TTC549 (cell line): Measurements from ENCODE around the gene JARID2.

Experiments used
- FAIRE-seq: peaks from 2 replicates; lab custom pipeline; 2012; peaks lifted over from hg19 to GRCh38; lab: Jason Lieb, UNC

The JARID2 gene

GRCh38 chr6:15493437-15494168 lies 247.7 kb downstream of the JARID2 start:
- no peak for FAIRE-seq

GRCh38 chr6:15495375-15495901 lies 249.6 kb downstream of the JARID2 start:
- no peak for FAIRE-seq

- no peak for FAIRE-seq
Measured at GRCh38 chr6:15496345-15497131, 250.7 kb downstream of the JARID2 start.

GRCh38 chr6:15498640-15499039 lies 252.8 kb downstream of the JARID2 start:
- FAIRE-seq, result no peak

- no peak for FAIRE-seq
Measured at GRCh38 chr6:15499125-15499524, 253.3 kb downstream of the JARID2 start.

- FAIRE-seq, result no peak
Measured at GRCh38 chr6:15499591-15499990, 253.7 kb downstream of the JARID2 start.

- no peak for FAIRE-seq
Measured at GRCh38 chr6:15500078-15500740, 254.3 kb downstream of the JARID2 start.

- FAIRE-seq, result no peak
Measured at GRCh38 chr6:15500901-15501825, 255.3 kb downstream of the JARID2 start.

- no peak for FAIRE-seq
Measured at GRCh38 chr6:15501826-15502445, 256.1 kb downstream of the JARID2 start.

GRCh38 chr6:15502446-15503345 lies 256.8 kb downstream of the JARID2 start:
- no peak for FAIRE-seq

- FAIRE-seq, result no peak
Measured at GRCh38 chr6:15503346-15503680, 257.4 kb downstream of the JARID2 start.

- FAIRE-seq, result no peak
Measured at GRCh38 chr6:15504040-15504495, 258.2 kb downstream of the JARID2 start.

GRCh38 chr6:15504581-15505350 lies 258.9 kb downstream of the JARID2 start:
- FAIRE-seq, result no peak

GRCh38 chr6:15505463-15505918 lies 259.6 kb downstream of the JARID2 start:
- FAIRE-seq, result no peak

- no peak for FAIRE-seq
Measured at GRCh38 chr6:15506066-15506465, 260.2 kb downstream of the JARID2 start.

- FAIRE-seq, result no peak
Measured at GRCh38 chr6:15507221-15507620, 261.4 kb downstream of the JARID2 start.

- FAIRE-seq, result no peak
Measured at GRCh38 chr6:15507746-15508145, 261.9 kb downstream of the JARID2 start.

- FAIRE-seq, result no peak
Measured at GRCh38 chr6:15508441-15508871, 262.6 kb downstream of the JARID2 start.

GRCh38 chr6:15508931-15509330 lies 263.1 kb downstream of the JARID2 start:
- FAIRE-seq, result no peak
